HG02943 (cell line): ENCODE measurements around the gene FGF4.

Experiments used
- ATAC-seq: cut with Tn5 transposase; IDR thresholded peaks from one replicate; pipeline ENCODE4 v1.9.1; 2021; ENCODE audit warnings: mild to moderate bottlenecking, low read depth, moderate library complexity; ENCODE audit not compliant: unreplicated experiment

FGF4 gene

DNA sequence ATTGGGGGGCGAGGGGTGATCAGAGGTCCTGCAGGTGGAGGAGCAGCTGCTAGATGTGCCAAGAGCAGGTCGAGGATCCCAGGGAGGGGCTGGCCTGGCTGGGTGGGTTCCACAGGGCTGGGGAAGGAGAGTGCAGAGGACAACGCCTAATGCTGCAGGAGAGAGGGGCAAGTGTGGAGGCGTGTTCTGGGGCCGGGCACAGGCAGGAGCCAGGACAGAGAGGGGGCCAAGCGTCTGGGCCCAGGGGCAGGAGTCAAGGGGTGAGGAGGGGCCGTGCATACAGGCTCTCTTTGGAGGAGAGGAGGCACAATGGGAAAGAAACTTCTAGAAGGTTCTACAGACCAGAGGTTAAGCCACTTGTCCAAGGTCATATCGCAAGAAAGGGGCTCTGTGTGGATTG lies 44.6 kb downstream of the FGF4 start:
- no peak for ATAC-seq

GRCh38 chr11:69729252-69729651 lies 45.9 kb downstream of the FGF4 start:
- ATAC-seq: no peak

- ATAC-seq: no peak
Observed at GRCh38 chr11:69727266-69727665, 47.9 kb downstream of the FGF4 start.

GRCh38 chr11:69726481-69726880 lies 48.7 kb downstream of the FGF4 start:
- ATAC-seq: no peak

GRCh38 chr11:69726019-69726418 lies 49.1 kb downstream of the FGF4 start:
- no peak for ATAC-seq

DNA sequence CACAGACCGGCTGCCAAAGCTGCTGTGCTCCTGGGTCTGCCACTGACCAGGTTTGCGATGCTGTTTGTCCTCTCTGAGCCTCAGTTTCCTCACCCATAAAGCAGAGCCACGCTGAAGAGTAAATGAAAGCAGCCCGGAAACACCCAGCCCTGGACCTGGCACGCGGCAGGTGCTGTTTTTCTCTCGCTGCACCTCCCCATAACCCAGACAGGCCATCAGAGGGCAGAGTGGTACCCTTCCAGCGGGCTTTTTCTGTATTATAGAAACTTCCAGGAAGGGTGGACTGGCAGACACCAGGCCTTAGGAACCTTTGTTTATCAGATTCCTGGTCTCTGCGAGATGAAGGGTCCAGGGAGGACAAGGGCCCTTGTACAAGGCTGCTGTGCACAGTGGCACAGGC lies 53.4 kb downstream of the FGF4 start:
- no peak for ATAC-seq

DNA sequence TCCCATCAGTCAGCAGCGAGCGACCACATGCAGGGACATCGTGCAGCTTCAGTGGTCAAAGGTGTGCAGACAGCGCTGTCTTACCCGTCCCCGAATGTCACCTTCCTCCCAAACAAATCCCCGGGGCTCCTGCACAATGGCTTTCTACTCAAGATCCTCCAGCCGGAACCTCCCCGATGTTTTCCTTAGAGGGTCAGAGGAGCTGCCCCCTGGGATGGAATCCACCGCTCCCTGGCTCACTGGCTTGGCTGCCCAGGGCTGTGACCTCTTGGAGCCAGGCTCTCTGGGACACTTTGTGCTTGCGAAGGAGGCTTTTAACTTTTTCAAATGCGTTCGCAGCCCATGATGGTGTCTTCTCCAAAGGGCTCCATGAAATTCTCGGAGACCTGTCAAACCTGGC lies 54.0 kb downstream of the FGF4 start:
- no peak for ATAC-seq
